Hepatic stellate cell (primary cell): ENCODE data around the gene LRRC58.

ENCODE experiments used
- DNase-seq: peaks from one replicate; pipeline ENCODE4 v3.0.0; 2011; ENCODE audit warnings: low spot score

The LRRC58 gene

DNA sequence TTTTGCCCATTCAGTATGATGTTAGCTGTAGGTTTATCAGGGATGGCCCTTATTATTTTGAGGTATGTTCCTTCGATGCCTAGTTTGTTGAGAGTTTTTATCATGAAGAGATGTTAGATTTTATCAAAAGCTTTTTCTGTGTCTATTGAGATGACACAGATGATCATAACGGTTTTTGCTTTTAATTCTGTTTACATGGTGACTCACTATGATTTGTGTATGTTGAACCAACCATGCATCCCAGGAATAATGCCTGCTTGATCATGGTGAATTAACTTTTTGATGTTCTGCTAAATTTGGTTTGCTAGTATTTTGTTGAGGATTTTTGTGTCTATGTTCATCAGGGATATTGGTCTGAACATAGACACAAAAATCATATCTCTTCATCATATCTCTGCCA is 72.4 kb downstream of the LRRC58 start:
- no peak for DNase-seq

DNA sequence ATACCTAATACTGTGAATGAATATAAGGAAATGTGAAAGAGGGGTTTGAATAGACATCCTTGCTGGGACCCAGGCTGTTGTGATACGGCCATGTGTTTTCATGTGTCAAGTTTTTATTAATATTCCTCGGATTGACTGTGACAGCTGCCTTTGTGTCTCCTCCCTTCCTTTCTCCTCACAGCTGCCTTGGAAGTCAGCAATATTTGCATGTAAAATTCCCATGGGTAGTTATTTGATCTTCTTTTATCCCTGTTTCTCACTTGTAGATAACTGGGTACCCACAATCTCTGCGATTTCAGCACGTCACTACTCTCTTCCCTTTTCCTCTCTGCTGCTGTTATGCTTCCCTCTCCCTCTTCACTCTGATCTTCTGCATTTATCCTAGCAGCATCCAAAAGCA is 73.5 kb downstream of the LRRC58 start:
- DNase-seq, result no peak

DNA sequence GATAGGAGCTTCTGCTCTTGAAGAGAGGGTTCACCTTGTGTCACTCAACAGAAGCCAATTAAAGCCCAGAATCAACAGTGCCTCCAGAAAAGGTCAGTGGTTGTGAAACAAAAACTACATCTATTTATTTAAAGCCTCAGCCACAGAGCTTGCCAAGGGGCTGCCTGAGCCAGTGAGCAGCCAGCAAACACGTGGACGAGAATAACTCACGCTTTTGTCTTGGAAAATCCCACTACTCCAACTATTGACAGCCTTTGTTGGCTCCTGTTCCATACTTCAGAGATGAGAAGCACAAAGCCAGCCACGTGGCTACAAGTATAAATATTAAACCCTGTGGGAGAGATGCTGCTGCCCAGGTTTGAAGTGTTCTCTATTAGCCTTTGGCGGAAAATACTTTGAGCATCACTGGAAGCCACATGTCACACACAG is 74.4 kb downstream of the LRRC58 start:
- no peak for DNase-seq
